Activated CD4-positive, alpha-beta memory T cell treated with anti-CD3 and anti-CD28 coated beads for 36 hours (primary cell): ENCODE data around the gene LRRC28. TPM values are rescaled to one million over a fixed set of nuclear protein-coding genes. Genes with fewer than 3 reads are reported as not detected.

Experiments
- CTCF ChIA-PET: fragments of 350-600 bp; sonication (Branson Sonifier 250); formaldehyde crosslinking; loops from one replicate; lab custom pipeline; 2021; ENCODE audit warnings: antibody characterized with exemption, inconsistent platforms; lab: Charles Lee
- POLR2A ChIA-PET: fragments of 350-600 bp; sonication (Branson Sonifier 250); formaldehyde crosslinking; loops from one replicate; lab custom pipeline; 2021; ENCODE audit warnings: antibody characterized with exemption; lab: Charles Lee
- DNase-seq: peaks from one replicate; pipeline ENCODE4 v3.0.0-alpha.2; 2020
- H3K27ac Mint-ChIP-seq: one replicate; pipeline ENCODE4 v1.8.0; 2021; ENCODE audit warnings: mixed read lengths
- H3K27me3 Mint-ChIP-seq: one replicate; pipeline ENCODE4 v1.8.0; 2021; ENCODE audit warnings: mixed read lengths
- H3K36me3 Mint-ChIP-seq: one replicate; pipeline ENCODE4 v1.8.0; 2021; ENCODE audit warnings: mixed read lengths
- H3K4me1 Mint-ChIP-seq: one replicate; pipeline ENCODE4 v1.8.0; 2021; ENCODE audit warnings: low read depth, mixed read lengths
- H3K4me3 Mint-ChIP-seq: one replicate; pipeline ENCODE4 v1.8.0; 2021; ENCODE audit warnings: mild to moderate bottlenecking, mixed read lengths
- H3K9me3 Mint-ChIP-seq: one replicate; pipeline ENCODE4 v1.8.0; 2021; ENCODE audit warnings: mixed read lengths
- intact Hi-C: fragments of 100-400 bp; cut with micrococcal nuclease; formaldehyde crosslinking; loops from one replicate; pipeline ENCODE4 v1.15.1; 2023
- total RNA-seq, 2 experiments: library from RNA; stranded (reverse); gene quantifications; one replicate each; pipeline ENCODE4 v1.2.3, GENCODE V29; 2021

The LRRC28 gene
- total RNA-seq, 2 experiments from 2014 or later, result 21.5 to 22.6 TPM

GRCh38 chr15:99250494-99250856 is 806 bp upstream of the LRRC28 start:
- H3K27ac Mint-ChIP-seq, result peak overlapping the region; percentile 84
- no peak for DNase-seq
- CTCF ChIA-PET, result interaction anchor here (1.9 kb wide), 1 partner anchor 22 kb away, joined by 13 read pairs; no protein-coding TSS in a partner anchor
- POLR2A ChIA-PET, result interaction anchor here (1.4 kb wide), 1 partner anchor 483 kb away, joined by 5 read pairs; the partner anchor contains the start of gene LYSMD4
- H3K36me3 Mint-ChIP-seq, result peaks cover 2% of the 10 kb centered on the region
- peak overlapping the region; percentile 88 for H3K4me3 Mint-ChIP-seq
- no peaks in the 10 kb centered on the region for H3K9me3 Mint-ChIP-seq
- H3K27me3 Mint-ChIP-seq, result no peaks in the 10 kb centered on the region
- intact Hi-C loops, result loop anchor here (2.0 to 5.0 kb wide), 4 partner anchors 143 to 1347 kb away; partner anchors contain the start of gene SYNM
- H3K4me1 Mint-ChIP-seq, result peaks cover 28% of the 10 kb centered on the region

GRCh38 chr15:99252326-99252725 is 1.0 kb downstream of the LRRC28 start:
- H3K4me3 Mint-ChIP-seq, result peak overlapping the region; percentile 88
- peaks cover 28% of the 10 kb centered on the region for H3K4me1 Mint-ChIP-seq
- CTCF ChIA-PET, result interaction anchor here (0.6 to 2.0 kb wide), 7 partner anchors 19 to 506 kb away, joined by 3 to 13 read pairs (median 3); partner anchors contain the start of gene SYNM
- H3K9me3 Mint-ChIP-seq, result no peaks in the 10 kb centered on the region
- no peak overlapping the region for H3K27ac Mint-ChIP-seq
- no peaks in the 10 kb centered on the region for H3K27me3 Mint-ChIP-seq
- POLR2A ChIA-PET, result no interaction called here
- peaks cover 13% of the 10 kb centered on the region for H3K36me3 Mint-ChIP-seq
- no peak for DNase-seq
- intact Hi-C loops, result loop anchor here (2.0 to 5.0 kb wide), 4 partner anchors 145 to 1345 kb away; partner anchors contain the start of gene SYNM

GRCh38 chr15:99253381-99254090 is 2.3 kb downstream of the LRRC28 start:
- H3K27me3 Mint-ChIP-seq, result no peaks in the 10 kb centered on the region
- H3K36me3 Mint-ChIP-seq, result peaks cover 19% of the 10 kb centered on the region
- CTCF ChIA-PET, result interaction anchor here (1.5 to 2.4 kb wide), 4 partner anchors 19 to 1086 kb away, joined by 3 to 19 read pairs (median 7); no protein-coding TSS in a partner anchor
- peaks cover 28% of the 10 kb centered on the region for H3K4me1 Mint-ChIP-seq
- peak overlapping the region; percentile 49 for H3K4me3 Mint-ChIP-seq
- POLR2A ChIA-PET, result interaction anchor here (1.2 kb wide), 1 partner anchor 251 kb away, joined by 3 read pairs; no protein-coding TSS in a partner anchor
- no peaks in the 10 kb centered on the region for H3K9me3 Mint-ChIP-seq
- peak; percentile 66 for DNase-seq
- peak overlapping the region; percentile 81 for H3K27ac Mint-ChIP-seq
- intact Hi-C loops, result loop anchor here (2.0 to 5.0 kb wide), 4 partner anchors 146 to 1344 kb away; partner anchors contain the start of gene SYNM

GRCh38 chr15:99257107-99257750 is 5.9 kb downstream of the LRRC28 start:
- intact Hi-C loops, result no loop called here
- Mint-ChIP-seq H3K27me3 (no peaks in the 10 kb centered on the region), H3K36me3 (peaks cover 23% of the 10 kb centered on the region), H3K9me3 (no peaks in the 10 kb centered on the region), H3K4me3 (no peak overlapping the region), H3K27ac (no peak overlapping the region), H3K4me1 (peaks cover 16% of the 10 kb centered on the region)
- ChIA-PET CTCF (no interaction called here), POLR2A (no interaction called here)
- DNase-seq, result no peak

- intact Hi-C loops, result no loop called here
- ChIA-PET POLR2A (no interaction called here), CTCF (interaction anchor here (2.2 to 3.1 kb wide), 2 partner anchors 9 to 492 kb away, joined by 7 to 19 read pairs; no protein-coding TSS in a partner anchor)
- no peak overlapping the region for H3K4me3 Mint-ChIP-seq
- no peak overlapping the region for H3K27ac Mint-ChIP-seq
- no peaks in the 10 kb centered on the region for H3K9me3 Mint-ChIP-seq
- no peaks in the 10 kb centered on the region for H3K4me1 Mint-ChIP-seq
- DNase-seq, result no peak
- peaks cover 3% of the 10 kb centered on the region for H3K36me3 Mint-ChIP-seq
- H3K27me3 Mint-ChIP-seq, result no peaks in the 10 kb centered on the region
Measured at GRCh38 chr15:99264125-99264524, 12.8 kb downstream of the LRRC28 start.

GRCh38 chr15:99265541-99266070 is 14.3 kb downstream of the LRRC28 start:
- intact Hi-C loops, result no loop called here
- H3K4me1 Mint-ChIP-seq, result no peaks in the 10 kb centered on the region
- no peaks in the 10 kb centered on the region for H3K27me3 Mint-ChIP-seq
- peaks cover 3% of the 10 kb centered on the region for H3K36me3 Mint-ChIP-seq
- ChIA-PET CTCF (no interaction called here), POLR2A (no interaction called here)
- H3K27ac Mint-ChIP-seq, result no peak overlapping the region
- no peak overlapping the region for H3K4me3 Mint-ChIP-seq
- H3K9me3 Mint-ChIP-seq, result no peaks in the 10 kb centered on the region
- DNase-seq, result no peak

GRCh38 chr15:99267957-99268356 is 16.7 kb downstream of the LRRC28 start:
- Mint-ChIP-seq H3K27me3 (no peaks in the 10 kb centered on the region), H3K4me1 (no peaks in the 10 kb centered on the region), H3K27ac (no peak overlapping the region), H3K9me3 (no peaks in the 10 kb centered on the region), H3K4me3 (no peak overlapping the region), H3K36me3 (no peaks in the 10 kb centered on the region)
- intact Hi-C loops, result no loop called here
- POLR2A ChIA-PET, result no interaction called here
- CTCF ChIA-PET, result interaction anchor here (0.6 to 4.4 kb wide), 4 partner anchors 163 to 488 kb away, joined by 3 to 25 read pairs (median 4); partner anchors contain the start of gene SYNM
- DNase-seq, result no peak

- no peak for DNase-seq
- Mint-ChIP-seq H3K36me3 (no peaks in the 10 kb centered on the region), H3K4me3 (no peak overlapping the region), H3K27me3 (no peaks in the 10 kb centered on the region), H3K27ac (no peak overlapping the region), H3K9me3 (no peaks in the 10 kb centered on the region), H3K4me1 (no peaks in the 10 kb centered on the region)
- ChIA-PET POLR2A (no interaction called here), CTCF (interaction anchor here (1.1 to 4.4 kb wide), 4 partner anchors 163 to 488 kb away, joined by 3 to 25 read pairs (median 4); partner anchors contain the start of gene SYNM)
- intact Hi-C loops, result no loop called here
Measured at GRCh38 chr15:99268431-99268830, 17.1 kb downstream of the LRRC28 start.

- H3K27ac Mint-ChIP-seq, result no peak overlapping the region
- no peaks in the 10 kb centered on the region for H3K27me3 Mint-ChIP-seq
- ChIA-PET POLR2A (no interaction called here), CTCF (interaction anchor here (0.6 to 5.4 kb wide), 10 partner anchors 13 to 1077 kb away, joined by 3 to 118 read pairs (median 8); no protein-coding TSS in a partner anchor)
- peaks cover 6% of the 10 kb centered on the region for H3K4me1 Mint-ChIP-seq
- DNase-seq, result no peak
- H3K36me3 Mint-ChIP-seq, result peaks cover under 1% of the 10 kb centered on the region
- H3K9me3 Mint-ChIP-seq, result no peaks in the 10 kb centered on the region
- intact Hi-C loops, result loop anchor here (1.0 to 10.0 kb wide), 4 partner anchors 231 to 482 kb away; partner anchors contain the start of gene MEF2A
- no peak overlapping the region for H3K4me3 Mint-ChIP-seq
Measured at GRCh38 chr15:99273801-99274200, 22.5 kb downstream of the LRRC28 start.

- H3K27ac Mint-ChIP-seq, result no peak overlapping the region
- CTCF ChIA-PET, result interaction anchor here (0.8 to 5.4 kb wide), 3 partner anchors 293 to 481 kb away, joined by 5 to 118 read pairs (median 108); no protein-coding TSS in a partner anchor
- H3K4me3 Mint-ChIP-seq, result no peak overlapping the region
- intact Hi-C loops, result loop anchor here (10.0 kb wide), 1 partner anchor 230 kb away; no protein-coding TSS in a partner anchor
- DNase-seq, result no peak
- no peaks in the 10 kb centered on the region for H3K9me3 Mint-ChIP-seq
- H3K4me1 Mint-ChIP-seq, result peaks cover 19% of the 10 kb centered on the region
- H3K27me3 Mint-ChIP-seq, result no peaks in the 10 kb centered on the region
- POLR2A ChIA-PET, result no interaction called here
- peaks cover 8% of the 10 kb centered on the region for H3K36me3 Mint-ChIP-seq
Measured at GRCh38 chr15:99275061-99275460, 23.8 kb downstream of the LRRC28 start.

- no peak overlapping the region for H3K27ac Mint-ChIP-seq
- H3K4me1 Mint-ChIP-seq, result peaks cover 24% of the 10 kb centered on the region
- intact Hi-C loops, result loop anchor here (10.0 kb wide), 1 partner anchor 229 kb away; no protein-coding TSS in a partner anchor
- no peaks in the 10 kb centered on the region for H3K9me3 Mint-ChIP-seq
- no peak overlapping the region for H3K4me3 Mint-ChIP-seq
- DNase-seq, result no peak
- CTCF ChIA-PET, result interaction anchor here (0.8 to 5.4 kb wide), 3 partner anchors 293 to 480 kb away, joined by 5 to 118 read pairs (median 108); no protein-coding TSS in a partner anchor
- no peaks in the 10 kb centered on the region for H3K27me3 Mint-ChIP-seq
- POLR2A ChIA-PET, result no interaction called here
- H3K36me3 Mint-ChIP-seq, result peaks cover 9% of the 10 kb centered on the region
Measured at GRCh38 chr15:99275525-99276128, 24.3 kb downstream of the LRRC28 start.
